Left colon (tissue), 2 donors: ENCODE measurements around the gene PLEKHH1. TPM values are rescaled to one million over a fixed set of nuclear protein-coding genes. Genes with fewer than 3 reads are reported as not detected.

Experiments
- ATAC-seq: fragments of 200-7000 bp; cut with Tn5 transposase; one replicate; pipeline ENCODE4 v1.9.1; 2020; ENCODE audit warnings: mild to moderate bottlenecking, moderate library complexity
- DNase-seq, 2 donors: peaks; one replicate each; pipeline ENCODE4 v3.0.0-alpha.2; 2020
- intact Hi-C, 2 donors: fragments of 100-400 bp; cut with DNase I in 1 of 2; cut with micrococcal nuclease in 1 of 2; formaldehyde crosslinking; loops; one replicate each; pipeline versions ENCODE4 v1.11.2 to v1.14.0; 2022; cut with DNase I, micrococcal nuclease
- total RNA-seq, 2 donors: library from RNA; stranded (reverse); fragmentation: NEBNext Ultra II Directional; extraction: Animal tissue kit (Norgen Biotek cat#: 25700); gene quantifications; one replicate each; pipeline ENCODE4 v1.2.1, GENCODE V29; 2021
- donor health status: DM: no; HTN: no; CAD: no.
- donor health status: DM: yes; HTN: yes; CAD: no.

Gene PLEKHH1
- total RNA-seq, 2 donors from 2014 or later: 54.0 to 63.2 TPM

DNA sequence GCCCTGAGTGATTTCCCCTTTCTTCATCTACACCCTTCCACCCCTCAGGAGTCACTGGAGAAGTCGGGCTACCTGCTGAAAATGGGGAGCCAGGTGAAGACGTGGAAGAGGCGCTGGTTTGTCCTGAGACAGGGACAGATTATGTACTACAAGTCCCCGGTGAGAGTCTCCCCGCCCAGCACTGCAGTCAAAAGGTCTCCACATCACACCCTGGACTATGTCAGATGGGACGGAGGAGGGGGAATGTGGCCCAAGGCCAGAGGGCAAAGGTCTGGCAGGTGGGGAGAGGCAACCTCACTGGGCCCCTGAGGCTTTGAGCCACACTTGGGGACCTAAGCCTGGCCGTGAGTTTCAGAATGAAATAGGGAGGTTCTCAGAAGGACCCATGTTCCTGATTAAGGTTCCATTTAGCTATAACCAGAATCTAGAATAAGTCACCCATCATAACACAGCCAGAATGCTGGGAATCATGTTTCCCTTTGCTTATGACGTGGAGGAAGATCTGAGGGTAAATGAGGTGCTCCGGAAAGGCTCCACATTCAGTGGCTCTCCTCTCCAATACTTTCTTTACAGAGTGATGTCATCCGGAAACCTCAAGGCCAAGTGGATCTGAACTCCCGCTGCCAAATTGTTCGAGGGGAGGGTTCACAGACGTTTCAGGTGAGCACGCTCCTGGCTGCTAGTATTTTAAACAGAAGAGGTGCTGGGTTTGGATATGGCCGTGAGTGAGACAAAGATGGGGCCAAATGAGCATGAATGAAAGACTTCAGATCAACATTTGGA, 40.3 kb downstream of the PLEKHH1 start:
- DNase-seq: no peak
- no peak for ATAC-seq
- intact Hi-C loops: loop anchor here in 1 of 2 donors (5.0 kb wide), 1 partner anchor 46 kb away; no protein-coding TSS in a partner anchor

- ATAC-seq (no peak), DNase-seq (no peak)
- intact Hi-C loops: loop anchor here in 1 of 2 donors (5.0 kb wide), 1 partner anchor 47 kb away; no protein-coding TSS in a partner anchor
These were observed 41.1 kb downstream of the PLEKHH1 start for GRCh38 chr14:67574156-67574555.

DNA sequence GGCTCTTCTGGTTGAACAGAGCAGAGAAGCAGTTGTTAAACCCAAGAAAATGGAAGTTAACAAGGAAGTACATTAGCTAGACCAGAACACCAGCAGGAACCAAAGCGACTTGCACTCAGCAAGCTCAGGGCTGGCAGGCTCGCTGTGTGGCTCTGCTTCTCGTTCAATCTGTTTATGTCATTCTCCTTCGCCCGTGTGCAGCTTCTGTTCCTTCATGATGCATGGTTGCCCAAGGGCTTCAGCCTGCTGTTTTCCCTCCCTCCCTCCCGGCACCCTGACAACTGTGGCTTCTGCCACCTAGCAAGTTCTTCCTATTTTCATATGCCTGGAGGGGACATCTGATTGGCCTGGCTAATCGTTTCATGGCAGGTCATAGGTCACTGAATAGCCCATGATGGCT, 41.7 kb downstream of the PLEKHH1 start:
- intact Hi-C loops: loop anchor here in 1 of 2 donors (5.0 kb wide), 1 partner anchor 48 kb away; no protein-coding TSS in a partner anchor
- ATAC-seq: no peak
- no peak for DNase-seq

- DNase-seq: no peak
- intact Hi-C loops: no loop called here
- ATAC-seq: no peak
These were observed 42.6 kb downstream of the PLEKHH1 start for GRCh38 chr14:67575684-67576083.

GRCh38 chr14:67576216-67576955, 43.3 kb downstream of the PLEKHH1 start:
- ATAC-seq (no peak), DNase-seq (no peak)
- intact Hi-C loops: no loop called here

GRCh38 chr14:67577181-67577808, 44.2 kb downstream of the PLEKHH1 start:
- no peak for DNase-seq
- intact Hi-C loops: no loop called here
- no peak for ATAC-seq

GRCh38 chr14:67577909-67578749, 45.0 kb downstream of the PLEKHH1 start:
- intact Hi-C loops: no loop called here
- ATAC-seq: no peak
- no peak for DNase-seq

- DNase-seq (no peak), ATAC-seq (no peak)
- intact Hi-C loops: no loop called here
These were observed 46.0 kb downstream of the PLEKHH1 start for GRCh38 chr14:67579040-67579439.

DNA sequence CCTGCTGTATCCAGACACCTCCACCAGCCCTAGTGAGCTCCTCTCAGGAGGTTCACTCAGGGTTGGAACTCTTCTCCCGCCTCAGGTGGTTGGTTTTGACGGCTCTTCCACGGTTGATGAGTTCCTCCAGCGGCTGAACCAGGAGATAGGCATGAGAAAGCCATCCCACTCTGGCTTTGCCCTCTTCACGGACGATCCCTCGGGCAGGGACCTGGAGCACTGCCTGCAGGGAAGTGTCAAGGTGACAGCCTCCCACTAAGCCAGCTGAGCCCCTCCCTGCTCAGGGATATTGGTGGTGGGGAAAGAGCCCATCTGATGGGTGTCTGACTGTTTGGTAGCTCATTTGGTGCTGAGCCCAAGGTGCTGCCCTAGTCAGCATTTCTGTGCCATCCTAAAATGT, 46.5 kb downstream of the PLEKHH1 start:
- intact Hi-C loops: loop anchor here in 1 of 2 donors (10.0 kb wide), 1 partner anchor 125 kb away; the partner anchor contains the start of gene RDH12
- no peak for ATAC-seq
- DNase-seq: no peak

GRCh38 chr14:67580336-67581171, 47.5 kb downstream of the PLEKHH1 start:
- no peak for DNase-seq
- peak; percentile 75 for ATAC-seq
- intact Hi-C loops: loop anchor here in 1 of 2 donors (10.0 kb wide), 1 partner anchor 124 kb away; the partner anchor contains the start of gene RDH12

DNA sequence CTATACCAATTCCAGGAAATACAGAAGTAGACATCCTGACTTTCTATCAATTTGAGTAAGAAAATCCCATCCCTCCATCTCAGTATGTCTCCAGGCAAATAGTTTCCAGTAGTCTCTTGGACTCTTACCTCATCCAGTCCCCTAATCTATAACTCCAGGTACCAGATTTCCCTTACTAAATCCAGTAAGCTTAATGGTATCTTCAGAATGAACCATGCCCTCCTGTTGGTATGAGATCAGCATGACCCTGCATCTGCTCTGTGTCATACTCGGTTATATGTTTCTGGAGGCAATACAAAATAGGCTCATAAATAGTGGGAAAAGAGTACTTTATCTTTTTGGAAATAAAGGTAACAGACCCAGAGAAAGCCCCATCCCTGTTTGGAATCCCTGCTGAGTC, 48.6 kb downstream of the PLEKHH1 start:
- DNase-seq (no peak), ATAC-seq (no peak)
- intact Hi-C loops: loop anchor here in 1 of 2 donors (10.0 kb wide), 1 partner anchor 123 kb away; the partner anchor contains the start of gene RDH12

DNA sequence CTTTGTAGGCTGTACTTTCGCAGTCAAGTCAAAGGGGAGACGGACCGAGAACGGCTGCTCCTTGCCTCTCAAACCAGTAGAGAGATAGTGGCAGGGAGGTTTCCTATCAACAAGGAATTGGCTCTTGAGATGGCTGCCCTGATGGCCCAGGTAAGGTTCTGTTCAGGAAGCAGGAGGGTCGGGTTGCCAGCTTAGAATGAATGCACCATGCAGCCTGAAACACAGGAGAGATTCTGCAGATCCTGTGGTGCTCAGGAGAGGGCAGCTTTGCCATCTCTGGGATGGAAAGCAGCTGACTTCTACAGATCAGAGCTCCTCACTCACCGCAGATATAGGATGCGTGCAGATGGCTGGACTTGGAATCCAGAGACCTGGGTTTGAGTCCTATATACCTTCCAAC, 49.0 kb downstream of the PLEKHH1 start:
- ATAC-seq (no peak), DNase-seq (no peak)
- intact Hi-C loops: loop anchor here in 1 of 2 donors (10.0 kb wide), 1 partner anchor 123 kb away; the partner anchor contains the start of gene RDH12

DNA sequence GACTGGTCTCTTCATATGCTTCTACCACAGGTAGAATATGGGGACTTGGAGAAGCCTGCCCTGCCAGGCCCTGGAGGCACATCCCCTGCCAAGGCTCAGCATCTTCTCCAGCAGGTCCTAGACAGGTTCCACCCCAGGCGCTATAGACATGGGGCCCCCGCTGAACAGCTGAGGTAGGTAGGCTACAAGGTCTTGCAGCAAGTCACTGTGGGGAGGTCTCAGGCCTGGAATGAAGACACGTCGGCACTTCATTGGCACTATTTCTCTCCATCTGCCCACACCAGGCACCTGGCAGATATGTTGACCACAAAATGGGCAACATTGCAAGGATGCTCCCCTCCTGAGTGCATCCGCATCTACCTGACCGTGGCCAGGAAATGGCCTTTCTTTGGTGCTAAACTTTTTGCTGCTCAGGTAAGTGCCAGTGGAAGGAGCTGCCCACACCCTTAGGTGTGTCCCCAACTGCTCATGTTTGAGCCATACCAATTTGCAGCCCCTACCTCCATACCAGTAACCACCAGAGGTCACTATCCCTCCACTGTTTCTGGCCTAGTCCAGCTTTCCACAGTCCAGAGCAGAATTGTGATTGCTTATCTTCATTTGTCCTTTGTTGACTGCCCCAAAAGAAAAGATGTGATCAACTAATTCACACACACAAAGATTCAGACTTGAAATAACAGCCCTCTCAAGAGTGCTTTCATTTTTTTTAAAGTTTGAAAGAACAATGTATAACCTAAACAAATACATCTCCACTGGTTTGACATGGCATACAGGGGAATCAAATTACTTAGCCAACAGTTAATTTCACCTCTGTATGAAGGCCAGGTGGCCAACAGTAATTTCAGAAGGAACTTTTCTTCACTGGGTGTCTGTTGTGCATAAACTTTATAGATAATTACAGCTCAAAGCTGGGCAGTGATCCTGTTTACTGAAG, 50.9 kb downstream of the PLEKHH1 start:
- intact Hi-C loops: loop anchor here in 1 of 2 donors (10.0 kb wide), 1 partner anchor 121 kb away; the partner anchor contains the start of gene RDH12
- ATAC-seq (peak; percentile 82), DNase-seq (peak in 1 of 2 donors; percentile 28)

DNA sequence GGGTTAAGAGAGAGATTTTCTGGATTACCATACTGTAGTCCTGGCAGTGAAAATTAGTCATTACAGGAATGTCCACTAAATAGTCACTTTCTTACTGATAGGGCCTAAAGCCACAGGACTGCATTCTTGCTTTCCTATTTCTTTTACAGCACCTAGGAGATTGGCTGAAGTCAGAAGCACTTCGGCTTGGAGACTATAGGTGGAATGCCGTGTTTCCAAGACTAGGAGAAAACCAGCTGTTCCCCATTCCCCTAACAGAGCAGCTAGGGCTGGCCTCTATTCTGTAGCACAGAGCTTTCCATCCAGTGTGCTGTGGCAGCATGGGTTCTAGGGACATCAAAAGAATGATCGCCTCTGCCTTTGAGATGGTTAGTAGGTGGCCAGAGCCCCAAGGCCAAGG, 51.9 kb downstream of the PLEKHH1 start:
- ATAC-seq (no peak), DNase-seq (no peak)
- intact Hi-C loops: loop anchor here in 1 of 2 donors (10.0 kb wide), 1 partner anchor 120 kb away; the partner anchor contains the start of gene RDH12

DNA sequence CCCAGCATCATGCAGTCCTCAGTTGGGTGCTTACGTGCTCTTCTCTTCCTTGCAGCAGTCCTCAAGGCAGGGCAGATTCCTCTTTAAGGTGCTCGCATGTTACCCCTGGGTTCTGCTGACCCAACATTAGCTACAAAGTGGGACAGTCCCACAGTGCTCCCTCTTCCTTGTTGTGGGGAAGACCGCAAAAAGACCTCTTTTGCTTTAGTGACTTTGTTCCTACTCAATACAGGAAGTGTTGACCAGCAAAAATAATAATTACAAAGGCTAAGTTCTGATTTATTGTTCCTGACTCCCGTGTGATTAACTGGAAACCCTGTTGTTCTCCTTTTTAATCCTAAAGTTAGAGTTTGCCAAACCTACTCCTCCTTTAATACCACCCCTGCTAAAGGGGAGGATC, 53.3 kb downstream of the PLEKHH1 start:
- DNase-seq: no peak
- ATAC-seq: no peak
- intact Hi-C loops: loop anchor here in 1 of 2 donors (10.0 kb wide), 1 partner anchor 118 kb away; the partner anchor contains the start of gene RDH12

GRCh38 chr14:67589204-67589770, 56.2 kb downstream of the PLEKHH1 start:
- intact Hi-C loops: loop anchor here in 1 of 2 donors (10.0 kb wide), 1 partner anchor 116 kb away; the partner anchor contains the start of gene RDH12
- DNase-seq (no peak), ATAC-seq (no peak)
